Immature natural killer cell (primary cell): ENCODE measurements around the gene GCGR. TPM values are rescaled to one million over a fixed set of nuclear protein-coding genes. Genes with fewer than 3 reads are reported as not detected.
A peak's percentile ranks its signal among the peaks of the same experiment; 100 is the strongest.
"Not testable (repeated sequence)": the region's sequence is repeated elsewhere in the genome, so short reads cannot be mapped to it uniquely, and the experiment has no call there.

ENCODE experiments used
- DNase-seq, 3 donors: peaks; one replicate each; pipeline ENCODE4 v3.0.0; 2022; ENCODE audit warnings: mixed read lengths in 1 of 3
- H3K27ac Mint-ChIP-seq, 6 donors: one replicate each; pipeline ENCODE4 v1.8.0; 2020; ENCODE audit warnings: mixed read lengths in 6 of 6, mild to moderate bottlenecking in 5 of 6, inconsistent platforms in 4 of 6, moderate library complexity in 3 of 6
- H3K27me3 Mint-ChIP-seq, 3 donors: one replicate each; pipeline ENCODE4 v1.8.0; 2020 to 2021; ENCODE audit warnings: low read depth in 3 of 3, mild to moderate bottlenecking in 3 of 3, mixed read lengths in 3 of 3, moderate library complexity in 3 of 3, inconsistent platforms in 1 of 3
- H3K36me3 Mint-ChIP-seq, 3 donors: one replicate each; pipeline ENCODE4 v1.8.0; 2020; ENCODE audit warnings: mixed read lengths in 3 of 3, inconsistent platforms in 2 of 3, mild to moderate bottlenecking in 2 of 3
- H3K4me1 Mint-ChIP-seq, 2 donors: one replicate each; pipeline ENCODE4 v1.8.0; 2020; ENCODE audit warnings: inconsistent platforms in 2 of 2, mild to moderate bottlenecking in 2 of 2, mixed read lengths in 2 of 2, moderate library complexity in 1 of 2
- H3K4me3 Mint-ChIP-seq, 5 donors: one replicate each; pipeline ENCODE4 v1.8.0; 2020; ENCODE audit warnings: mild to moderate bottlenecking in 5 of 5, mixed read lengths in 5 of 5, inconsistent platforms in 3 of 5, moderate library complexity in 3 of 5
- H3K9me3 Mint-ChIP-seq, 6 donors: one replicate each; pipeline ENCODE4 v1.8.0; 2020; ENCODE audit warnings: mild to moderate bottlenecking in 6 of 6, mixed read lengths in 6 of 6, inconsistent platforms in 4 of 6, moderate library complexity in 3 of 6
- polyA plus RNA-seq, 3 donors: library from polyadenylated mRNA; unstranded; fragments of 300-500 nt; fragmentation: Illumina TruSeq; gene quantifications; one replicate each; pipeline ENCODE4 v1.2.3, GENCODE V29; 2021

Gene GCGR
- polyA plus RNA-seq, 3 donors from 2014 or later = not detected

DNA sequence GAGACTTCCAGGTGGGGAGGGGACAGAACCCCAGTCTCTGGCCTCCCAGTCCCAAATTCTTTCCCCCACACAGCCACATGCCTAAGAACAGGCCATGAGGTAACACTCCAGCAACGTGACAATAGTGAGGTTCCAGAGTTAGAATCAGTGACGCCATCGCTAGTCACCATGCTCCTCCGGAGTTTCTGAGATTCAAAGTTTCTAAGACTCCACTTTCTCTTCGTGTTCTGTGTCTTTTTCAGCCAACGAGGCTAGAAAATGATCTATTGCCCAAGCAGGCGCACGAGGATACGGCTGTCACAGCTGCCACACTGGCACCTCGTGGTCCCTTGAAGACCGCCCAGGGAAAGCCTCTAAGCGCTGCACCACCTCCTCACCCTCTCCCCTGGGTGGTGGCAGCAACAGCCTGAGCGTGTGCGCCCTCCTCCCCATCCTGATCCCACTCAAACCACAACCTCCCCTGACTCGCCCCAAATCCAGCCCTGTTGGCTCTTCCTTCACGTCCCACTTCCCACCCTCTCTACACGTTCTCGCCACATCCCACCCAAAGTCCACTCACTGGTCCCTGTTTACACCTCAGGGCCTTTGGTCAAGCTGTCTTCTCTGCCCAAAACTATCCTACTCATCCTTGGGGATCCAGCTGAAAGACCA is 28.1 kb downstream of the GCGR start:
- H3K36me3 Mint-ChIP-seq = no peaks in the 10 kb centered on the region
- peaks cover 22 to 29% of the 10 kb centered on the region in 2 donors for H3K4me1 Mint-ChIP-seq
- H3K9me3 Mint-ChIP-seq = peaks cover 0 to 2% (median 0%) of the 10 kb centered on the region in 6 donors
- peaks cover 6 to 14% (median 9%) of the 10 kb centered on the region in 3 donors for H3K27me3 Mint-ChIP-seq
- H3K4me3 Mint-ChIP-seq = peak overlapping the region; percentile 86 to 93 (median 92)
- H3K27ac Mint-ChIP-seq = peak overlapping the region; percentile 91 to 98 (median 94)
- peak; percentile 37 to 54 (median 39) for DNase-seq

DNA sequence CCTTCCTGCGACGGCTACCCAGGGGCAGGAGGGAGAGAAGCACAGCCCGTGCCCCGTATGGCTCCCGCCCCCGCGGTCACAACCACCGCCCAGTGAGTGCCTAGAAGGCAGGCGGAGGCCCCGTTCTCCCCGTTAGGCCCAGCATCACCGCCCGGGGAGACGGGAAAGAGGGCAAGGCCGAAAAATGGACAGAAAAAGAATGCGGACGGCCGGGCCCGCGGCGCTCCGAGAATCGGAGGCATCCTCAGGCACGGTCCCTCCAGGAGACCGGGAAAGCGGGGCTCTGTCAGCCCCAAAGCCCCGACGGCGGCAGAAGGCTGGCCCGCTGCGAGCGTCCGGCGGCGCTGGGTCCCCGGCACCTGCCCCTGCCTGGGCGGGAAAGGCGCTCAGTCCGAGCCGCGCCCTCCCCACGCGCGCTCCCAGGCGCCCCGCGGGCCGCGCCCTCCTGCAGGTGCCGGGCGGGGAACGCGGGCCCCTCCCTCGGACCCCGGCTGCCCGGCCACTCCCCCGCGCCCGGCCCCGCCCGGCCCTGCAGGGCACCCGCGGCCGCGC is 28.7 kb downstream of the GCGR start:
- DNase-seq = peak; percentile 30 to 35 (median 33)
- Mint-ChIP-seq H3K9me3 (peaks cover 0 to 2% (median 0%) of the 10 kb centered on the region in 6 donors), H3K36me3 (no peaks in the 10 kb centered on the region), H3K4me3 (peak overlapping the region; percentile 86 to 93 (median 92)), H3K4me1 (peaks cover 22 to 29% of the 10 kb centered on the region in 2 donors), H3K27me3 (peaks cover 6 to 14% (median 9%) of the 10 kb centered on the region in 3 donors), H3K27ac (peak overlapping the region; percentile 91 to 98 (median 94))

DNA sequence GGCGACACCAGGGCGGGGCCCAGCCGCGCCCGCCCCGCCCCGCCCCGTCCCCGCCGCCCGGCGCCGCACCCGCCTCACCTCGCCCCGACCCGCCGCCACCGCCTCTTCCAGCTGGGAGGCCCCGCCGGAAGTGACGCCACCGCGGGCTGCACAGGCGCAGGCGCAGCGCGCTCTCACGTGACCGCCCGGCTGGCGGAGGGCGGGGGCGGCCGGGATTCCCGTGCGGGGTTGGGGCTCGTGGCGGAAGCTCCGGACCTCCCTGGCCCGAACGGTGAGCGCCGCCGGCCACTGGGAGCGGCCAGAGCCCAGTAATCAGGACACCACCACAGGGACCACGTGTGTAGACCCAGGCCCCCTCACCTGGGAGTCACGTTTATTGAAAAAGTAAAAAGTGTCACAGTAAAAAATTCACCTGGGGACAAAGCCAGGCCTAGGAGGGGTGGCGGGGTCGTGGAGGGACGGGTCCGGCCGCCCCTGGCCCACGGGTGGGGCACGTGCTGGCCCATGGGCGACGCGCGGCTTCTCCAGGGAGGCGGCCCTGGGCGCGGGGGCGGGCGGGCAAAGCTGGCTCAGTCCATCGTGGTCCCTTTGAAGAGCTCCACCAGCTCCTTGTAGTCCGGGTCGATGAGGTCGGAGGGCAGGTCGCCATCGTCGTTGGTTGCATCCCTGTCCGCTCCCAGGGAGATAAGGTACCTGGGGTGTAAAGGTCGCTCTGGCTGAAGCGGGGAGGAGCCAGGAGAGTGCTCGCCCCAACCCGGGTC is 29.4 kb downstream of the GCGR start, which contains the start of gene MCRIP1:
Gene MCRIP1 (minus strand): TSS at position 132 of the 761 bp plus-strand sequence. CDS start 8,785 bp downstream, outside the sequence.
- Mint-ChIP-seq H3K27ac (peak within 1 kb of the TSS; percentile 91 to 98 (median 94)), H3K4me1 (peaks cover 20 to 28% of the 10 kb centered on the region in 2 donors), H3K27me3 (peaks cover 6 to 14% (median 9%) of the 10 kb centered on the region in 3 donors), H3K36me3 (no peaks in the 10 kb centered on the region), H3K9me3 (no peaks in the 10 kb centered on the region), H3K4me3 (peak within 1 kb of the TSS; percentile 86 to 93 (median 92))
- peak; percentile 93 for DNase-seq

DNA sequence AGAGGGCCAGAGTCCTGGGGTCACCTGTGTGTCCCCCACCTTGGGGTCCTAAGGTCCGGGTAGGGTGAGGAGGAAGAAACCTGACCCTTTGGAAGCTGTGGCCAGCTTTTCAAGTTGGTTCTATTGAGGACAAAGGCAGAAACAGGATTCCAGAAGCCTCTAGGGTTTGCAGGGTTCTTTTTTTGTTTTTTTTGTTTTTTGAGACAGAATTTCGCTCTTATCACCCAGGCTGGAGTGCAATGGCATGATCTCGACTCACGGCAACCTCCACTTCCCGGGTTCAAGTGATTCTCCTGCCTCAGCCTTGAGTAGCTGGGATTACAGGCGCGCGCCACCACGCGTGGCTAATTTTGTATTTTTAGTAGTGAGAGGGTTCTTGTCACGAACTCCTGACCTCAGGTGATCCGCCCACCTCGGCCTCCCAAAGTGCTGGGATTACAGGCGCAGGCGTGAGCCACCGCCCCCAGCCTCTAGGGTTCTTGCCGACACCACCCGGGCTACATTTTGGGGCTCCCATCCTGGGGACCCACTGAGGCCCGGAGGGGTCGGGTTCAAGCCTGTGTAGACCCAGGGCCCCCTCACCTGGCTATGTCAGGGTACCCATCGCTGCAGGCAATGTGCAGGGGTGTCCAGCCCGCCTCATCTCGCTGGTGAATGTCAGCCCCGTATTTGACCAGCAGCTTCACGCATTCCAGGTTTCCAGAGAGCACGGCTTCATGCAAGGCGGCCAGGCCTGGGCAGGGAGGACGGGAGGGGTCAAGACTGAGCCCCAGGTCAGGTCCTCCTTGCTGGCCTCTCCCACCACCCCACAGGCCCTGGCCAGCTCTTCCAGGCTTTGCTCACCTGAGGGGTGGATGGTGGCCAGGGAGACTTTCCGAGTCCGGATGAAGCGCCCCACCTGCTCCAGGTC is 30.2 kb downstream of the GCGR start:
- DNase-seq = peak in 1 of 3 donors; percentile 15
- Mint-ChIP-seq H3K36me3 (no peaks in the 10 kb centered on the region), H3K27me3 (peaks cover 6 to 14% (median 9%) of the 10 kb centered on the region in 3 donors), H3K4me1 (peaks cover 16 to 25% of the 10 kb centered on the region in 2 donors), H3K27ac (peak overlapping the region; percentile 75 to 91 (median 84)), H3K9me3 (no peaks in the 10 kb centered on the region), H3K4me3 (peak overlapping the region; percentile 74 to 81 (median 80))

DNA sequence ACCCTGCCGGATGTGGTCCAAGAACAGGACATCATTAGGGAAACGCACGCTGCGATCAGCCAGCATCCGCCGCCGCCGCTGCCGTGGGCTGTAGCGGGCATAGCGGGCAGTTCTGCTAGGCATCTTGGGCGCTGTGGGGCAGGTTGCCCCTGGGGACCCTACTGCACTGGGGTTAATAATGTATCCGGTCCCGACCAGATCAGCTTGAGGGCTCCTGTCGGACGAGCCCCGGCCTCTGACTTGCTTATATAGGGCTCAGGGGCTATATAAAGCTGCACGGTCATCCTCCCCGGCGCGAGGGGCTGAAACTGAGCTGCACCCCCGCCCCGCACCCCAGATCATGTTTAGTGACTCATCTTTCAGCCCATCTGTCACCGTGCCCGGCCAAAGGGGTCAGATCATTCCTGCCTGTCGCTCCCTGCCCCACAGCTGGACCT is 30.9 kb downstream of the GCGR start, which contains the start of gene PPP1R27:
Gene PPP1R27 (minus strand): TSS at position 220 of the 437 bp plus-strand sequence. CDS start 97 bp downstream, at position 123.
- DNase-seq = no peak
- peaks cover 16 to 19% of the 10 kb centered on the region in 2 donors for H3K4me1 Mint-ChIP-seq
- H3K4me3 Mint-ChIP-seq = peak within 1 kb of the TSS; percentile 74 to 81 (median 80)
- no peaks in the 10 kb centered on the region for H3K36me3 Mint-ChIP-seq
- H3K27ac Mint-ChIP-seq = peak within 1 kb of the TSS; percentile 75 to 91 (median 84)
- no peaks in the 10 kb centered on the region for H3K9me3 Mint-ChIP-seq
- peaks cover 4 to 14% (median 9%) of the 10 kb centered on the region in 3 donors for H3K27me3 Mint-ChIP-seq

DNA sequence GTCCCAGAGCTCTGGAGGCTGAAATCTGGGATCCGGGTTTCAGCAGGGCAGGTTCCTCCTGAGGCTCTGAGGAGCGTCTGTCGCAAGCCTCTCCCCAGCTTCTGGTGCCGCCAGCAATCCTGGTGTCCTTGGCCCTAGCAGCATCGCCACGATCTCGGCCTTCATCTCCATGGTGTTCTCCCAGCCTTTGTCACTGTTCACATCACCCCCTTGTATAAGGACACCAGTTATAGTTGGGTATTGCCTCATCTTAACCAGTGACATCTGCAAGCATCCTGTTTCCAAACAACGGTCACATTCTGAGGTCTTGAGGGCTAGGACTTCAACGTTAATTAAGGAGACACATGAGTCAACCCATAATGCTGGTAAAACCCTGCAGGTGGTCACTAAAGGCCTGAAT is 33.7 kb downstream of the GCGR start:
- peaks cover under 1 to 3% of the 10 kb centered on the region in 2 donors for H3K4me1 Mint-ChIP-seq
- no peak for DNase-seq
- no peak overlapping the region for H3K4me3 Mint-ChIP-seq
- H3K9me3 Mint-ChIP-seq = no peaks in the 10 kb centered on the region
- no peaks in the 10 kb centered on the region for H3K36me3 Mint-ChIP-seq
- H3K27me3 Mint-ChIP-seq = peaks cover 0 to 7% (median 2%) of the 10 kb centered on the region in 3 donors
- no peak overlapping the region for H3K27ac Mint-ChIP-seq

DNA sequence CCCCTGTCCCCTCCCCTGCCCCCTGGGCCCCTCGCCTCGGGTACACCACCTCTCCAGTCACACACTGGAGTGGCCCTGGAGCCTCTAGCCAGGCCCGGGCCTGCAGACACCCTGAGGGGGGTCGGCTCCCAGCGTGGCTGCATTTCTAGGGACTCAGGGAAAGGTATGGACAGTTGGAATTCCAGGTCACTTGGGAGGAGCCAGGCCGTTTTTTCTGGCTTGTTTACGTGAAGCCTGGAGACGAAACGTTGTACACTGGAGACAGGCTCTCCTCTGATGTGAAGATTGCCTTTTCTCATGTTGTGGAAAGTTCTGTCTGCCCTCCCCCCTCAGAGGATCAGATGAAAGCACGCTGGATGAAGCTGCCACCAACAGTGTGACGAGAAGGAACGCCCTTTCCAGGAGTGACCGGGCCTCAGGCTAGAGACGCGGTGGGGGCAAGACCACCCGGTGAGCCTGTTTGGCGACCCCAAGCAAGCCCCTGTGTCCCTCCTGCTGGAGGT is 34.9 kb downstream of the GCGR start:
- Mint-ChIP-seq H3K4me3 (no peak overlapping the region), H3K4me1 (peaks cover 0 to under 1% of the 10 kb centered on the region in 2 donors), H3K27ac (no peak overlapping the region), H3K27me3 (peaks cover 0 to 4% (median 2%) of the 10 kb centered on the region in 3 donors), H3K9me3 (no peaks in the 10 kb centered on the region), H3K36me3 (peaks cover 0 to 4% (median 0%) of the 10 kb centered on the region in 3 donors)
- no peak for DNase-seq

DNA sequence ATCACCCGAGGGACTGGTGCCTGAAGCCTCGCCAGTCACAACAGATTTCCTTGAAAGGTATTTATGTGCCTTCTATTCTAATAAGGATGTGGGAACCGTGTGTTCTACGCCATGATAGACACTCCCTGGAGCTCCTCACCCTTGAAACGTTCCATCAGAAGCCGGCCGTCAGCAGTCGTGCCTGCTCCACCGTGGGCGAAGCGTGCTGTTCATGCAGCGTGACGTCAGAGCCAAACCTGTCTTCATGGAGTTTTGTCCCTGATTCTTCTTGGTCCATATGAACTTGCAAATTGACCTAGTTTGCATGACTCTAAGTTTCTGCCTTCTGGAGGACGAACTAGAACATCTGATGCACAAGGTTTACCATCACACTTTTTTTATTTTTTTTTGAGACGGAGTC is 35.4 kb downstream of the GCGR start:
- no peak overlapping the region for H3K27ac Mint-ChIP-seq
- peaks cover 0 to 4% (median 0%) of the 10 kb centered on the region in 3 donors for H3K36me3 Mint-ChIP-seq
- no peaks in the 10 kb centered on the region for H3K4me1 Mint-ChIP-seq
- no peak for DNase-seq
- H3K27me3 Mint-ChIP-seq = peaks cover 0 to 3% (median 2%) of the 10 kb centered on the region in 3 donors
- no peak overlapping the region for H3K4me3 Mint-ChIP-seq
- H3K9me3 Mint-ChIP-seq = no peaks in the 10 kb centered on the region

DNA sequence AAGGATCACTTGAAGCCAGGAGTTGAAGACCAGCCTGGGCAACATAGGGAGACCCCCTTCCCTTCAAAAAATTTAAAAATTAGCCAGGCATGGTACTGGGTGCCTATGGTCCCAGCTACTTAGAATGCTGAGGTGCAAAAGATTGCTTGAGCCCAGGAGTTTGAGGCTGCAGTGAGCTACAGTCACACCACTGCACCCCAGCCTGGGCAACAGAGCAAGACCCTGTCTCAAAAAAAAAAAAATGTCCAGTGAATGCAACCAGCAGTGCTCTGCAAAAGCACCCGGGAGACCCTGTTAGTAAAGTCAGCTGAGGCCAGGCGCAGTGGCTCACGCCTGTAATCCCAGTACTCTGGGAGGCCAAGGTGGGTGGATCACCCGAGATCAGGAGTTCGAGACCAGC is 36.1 kb downstream of the GCGR start:
- not testable (repeated sequence) for H3K27ac Mint-ChIP-seq, H3K4me3 Mint-ChIP-seq, H3K36me3 Mint-ChIP-seq, H3K4me1 Mint-ChIP-seq, H3K27me3 Mint-ChIP-seq, H3K9me3 Mint-ChIP-seq, DNase-seq

DNA sequence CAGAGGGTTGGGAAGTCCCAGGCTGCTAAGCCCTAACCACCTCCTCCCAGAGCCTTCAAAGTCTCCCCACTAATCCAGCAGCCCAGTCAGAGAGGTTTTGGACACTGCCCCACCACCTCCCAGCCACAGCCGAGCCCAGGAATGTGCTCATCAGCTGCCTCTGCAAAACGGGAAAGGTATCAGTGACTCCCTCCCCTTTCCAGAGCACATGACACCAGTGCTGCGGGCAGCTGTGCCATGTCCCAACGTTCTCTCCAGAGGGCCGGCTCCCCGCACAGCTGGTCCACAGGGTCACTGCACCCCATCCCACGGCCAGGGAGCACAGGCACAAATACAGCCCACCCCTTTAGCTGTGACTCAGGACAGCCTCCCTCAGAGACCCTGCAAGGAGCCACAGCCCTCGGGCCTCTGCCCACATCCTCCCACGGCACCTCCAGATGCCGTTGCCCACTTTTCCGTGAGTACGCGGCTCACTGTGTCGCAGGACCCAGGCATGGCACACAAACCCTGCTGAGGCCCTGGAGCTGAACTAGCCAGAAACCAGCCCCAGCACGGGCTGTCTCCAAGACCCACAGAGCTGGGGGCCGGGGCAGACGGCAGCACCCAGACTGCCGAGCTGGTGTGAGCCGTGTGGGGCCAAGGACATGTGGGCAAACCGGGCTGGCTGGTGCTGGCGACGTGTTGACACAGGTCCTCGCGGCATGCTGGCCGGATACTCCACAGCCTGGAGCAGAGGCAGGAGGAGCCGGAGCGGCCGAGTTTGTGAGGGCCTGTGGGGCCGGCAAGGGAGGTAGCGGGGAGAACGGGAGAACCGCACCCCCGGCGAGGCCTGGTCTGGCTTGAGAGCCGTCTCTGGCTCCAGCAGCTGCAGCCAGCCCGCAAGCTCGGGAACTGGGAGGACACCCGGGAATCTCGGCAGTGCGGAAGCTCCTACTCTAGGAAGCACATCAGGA is 37.2 kb downstream of the GCGR start:
- no peaks in the 10 kb centered on the region for H3K9me3 Mint-ChIP-seq
- no peak overlapping the region for H3K4me3 Mint-ChIP-seq
- no peak for DNase-seq
- H3K27ac Mint-ChIP-seq = no peak overlapping the region
- H3K4me1 Mint-ChIP-seq = no peaks in the 10 kb centered on the region
- H3K36me3 Mint-ChIP-seq = peaks cover 0 to 4% (median 0%) of the 10 kb centered on the region in 3 donors
- H3K27me3 Mint-ChIP-seq = peaks cover 0 to 3% (median 0%) of the 10 kb centered on the region in 3 donors

DNA sequence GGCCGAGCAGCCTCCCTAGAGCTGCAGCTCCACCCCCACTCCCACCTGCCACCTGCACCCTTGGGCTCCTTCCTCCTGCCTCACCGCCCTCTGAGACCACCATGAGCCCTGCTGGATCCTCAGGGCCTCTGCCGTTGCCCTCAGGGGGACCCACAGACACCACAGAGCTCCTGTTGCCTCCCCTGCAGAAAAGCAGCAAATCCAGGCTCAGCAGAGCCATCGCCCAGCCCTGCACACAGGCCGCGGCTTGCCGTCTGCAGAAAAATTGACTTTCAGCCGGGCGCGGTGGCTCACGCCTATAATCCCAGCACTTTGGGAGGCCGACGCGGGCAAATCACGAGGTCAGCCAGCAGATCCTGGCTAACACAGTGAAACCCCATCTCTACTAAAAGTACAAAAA is 37.9 kb downstream of the GCGR start:
- no peak overlapping the region for H3K4me3 Mint-ChIP-seq
- no peaks in the 10 kb centered on the region for H3K9me3 Mint-ChIP-seq
- H3K36me3 Mint-ChIP-seq = peaks cover 0 to 4% (median 0%) of the 10 kb centered on the region in 3 donors

DNA sequence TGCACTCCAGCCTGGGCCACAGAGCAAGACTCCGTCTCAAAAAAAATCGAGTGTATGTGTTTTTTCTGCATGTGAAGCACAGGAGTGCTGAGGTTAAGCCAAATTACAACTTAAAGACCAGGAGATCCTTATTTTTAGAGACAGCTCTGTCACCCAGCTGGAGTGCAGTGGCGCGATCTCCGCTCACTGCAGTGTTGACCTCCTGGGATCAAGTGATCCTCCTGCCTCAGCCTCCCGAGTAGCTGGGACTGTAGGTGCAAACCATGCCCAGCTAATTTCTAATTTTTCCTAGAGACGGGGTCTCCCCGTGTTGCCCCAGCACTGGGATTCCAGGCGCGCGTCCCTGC is 38.4 kb downstream of the GCGR start:
- H3K4me1 Mint-ChIP-seq = no peaks in the 10 kb centered on the region
- peaks cover 0 to 4% (median 0%) of the 10 kb centered on the region in 3 donors for H3K36me3 Mint-ChIP-seq
- no peak for DNase-seq
- H3K9me3 Mint-ChIP-seq = no peaks in the 10 kb centered on the region
- H3K27me3 Mint-ChIP-seq = peaks cover 0 to 3% (median 0%) of the 10 kb centered on the region in 3 donors
- H3K4me3 Mint-ChIP-seq = no peak overlapping the region
- H3K27ac Mint-ChIP-seq = peak overlapping the region in 1 of 6 donors; percentile 22

More for the DNA sequence above, 37.9 kb downstream of the GCGR start:
- H3K27ac Mint-ChIP-seq = no peak overlapping the region
- no peaks in the 10 kb centered on the region for H3K4me1 Mint-ChIP-seq
- H3K27me3 Mint-ChIP-seq = peaks cover 0 to 3% (median 0%) of the 10 kb centered on the region in 3 donors
- no peak for DNase-seq
